SIG-M5 (cell line): ENCODE data around the gene PDE4B.
"Not testable (repeated sequence)": the region's sequence is repeated elsewhere in the genome, so short reads cannot be mapped to it uniquely, and the experiment has no call there.

Source experiments
- DNase-seq: peaks from one replicate; lab custom pipeline; 2025; lab: John Stamatoyannopoulos, UW

Gene PDE4B

GRCh38 chr1:65814752-65815151 is 22.1 kb downstream of the PDE4B start:
- DNase-seq, result no peak

- no peak for DNase-seq
Observed at GRCh38 chr1:65817891-65818290, 25.2 kb downstream of the PDE4B start.

- no peak for DNase-seq
Observed at GRCh38 chr1:65818966-65819365, 26.3 kb downstream of the PDE4B start.

GRCh38 chr1:65820983-65821382 is 28.3 kb downstream of the PDE4B start:
- DNase-seq, result no peak

- no peak for DNase-seq
Observed at GRCh38 chr1:65821386-65821785, 28.7 kb downstream of the PDE4B start.

- DNase-seq, result no peak
Observed at GRCh38 chr1:65824103-65824502, 31.4 kb downstream of the PDE4B start.

GRCh38 chr1:65825741-65826140 is 33.0 kb downstream of the PDE4B start:
- DNase-seq, result no peak

- DNase-seq, result no peak
Observed at GRCh38 chr1:65826782-65827181, 34.1 kb downstream of the PDE4B start.

GRCh38 chr1:65827346-65827745 is 34.7 kb downstream of the PDE4B start:
- DNase-seq, result no peak

- DNase-seq, result no peak
Observed at GRCh38 chr1:65830306-65830705, 37.6 kb downstream of the PDE4B start.

- no peak for DNase-seq
Observed at GRCh38 chr1:65832296-65832695, 39.6 kb downstream of the PDE4B start.

GRCh38 chr1:65836686-65837085 is 44.0 kb downstream of the PDE4B start:
- no peak for DNase-seq

- no peak for DNase-seq
Observed at GRCh38 chr1:65840683-65841082, 48.0 kb downstream of the PDE4B start.

- no peak for DNase-seq
Observed at GRCh38 chr1:65844296-65844695, 51.6 kb downstream of the PDE4B start.

- no peak for DNase-seq
Observed at GRCh38 chr1:65844821-65845534, 52.3 kb downstream of the PDE4B start.

GRCh38 chr1:65845535-65846060 is 52.9 kb downstream of the PDE4B start:
- DNase-seq, result no peak

- DNase-seq, result no peak
Observed at GRCh38 chr1:65846866-65847265, 54.2 kb downstream of the PDE4B start.

GRCh38 chr1:65850281-65850680 is 57.6 kb downstream of the PDE4B start:
- DNase-seq, result no peak

- DNase-seq, result not testable (repeated sequence)
Observed at GRCh38 chr1:65856591-65856990, 63.9 kb downstream of the PDE4B start.

GRCh38 chr1:65866439-65866838 is 73.7 kb downstream of the PDE4B start:
- DNase-seq, result no peak

GRCh38 chr1:65872301-65872700 is 79.6 kb downstream of the PDE4B start:
- DNase-seq, result no peak

GRCh38 chr1:65878342-65878741 is 85.6 kb downstream of the PDE4B start:
- not testable (repeated sequence) for DNase-seq

GRCh38 chr1:65880611-65881010 is 87.9 kb downstream of the PDE4B start:
- DNase-seq, result no peak

- DNase-seq, result no peak
Observed at GRCh38 chr1:65881067-65881594, 88.4 kb downstream of the PDE4B start.
